NCI-H510A treated with DMSO at 0.1 percent for 48 hours (cell line): ENCODE data around the gene TKTL2.

Experiments used
- DNase-seq: peaks from one replicate; lab custom pipeline; 2025; lab: John Stamatoyannopoulos, UW

The TKTL2 gene, protein sequence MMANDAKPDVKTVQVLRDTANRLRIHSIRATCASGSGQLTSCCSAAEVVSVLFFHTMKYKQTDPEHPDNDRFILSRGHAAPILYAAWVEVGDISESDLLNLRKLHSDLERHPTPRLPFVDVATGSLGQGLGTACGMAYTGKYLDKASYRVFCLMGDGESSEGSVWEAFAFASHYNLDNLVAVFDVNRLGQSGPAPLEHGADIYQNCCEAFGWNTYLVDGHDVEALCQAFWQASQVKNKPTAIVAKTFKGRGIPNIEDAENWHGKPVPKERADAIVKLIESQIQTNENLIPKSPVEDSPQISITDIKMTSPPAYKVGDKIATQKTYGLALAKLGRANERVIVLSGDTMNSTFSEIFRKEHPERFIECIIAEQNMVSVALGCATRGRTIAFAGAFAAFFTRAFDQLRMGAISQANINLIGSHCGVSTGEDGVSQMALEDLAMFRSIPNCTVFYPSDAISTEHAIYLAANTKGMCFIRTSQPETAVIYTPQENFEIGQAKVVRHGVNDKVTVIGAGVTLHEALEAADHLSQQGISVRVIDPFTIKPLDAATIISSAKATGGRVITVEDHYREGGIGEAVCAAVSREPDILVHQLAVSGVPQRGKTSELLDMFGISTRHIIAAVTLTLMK

DNA sequence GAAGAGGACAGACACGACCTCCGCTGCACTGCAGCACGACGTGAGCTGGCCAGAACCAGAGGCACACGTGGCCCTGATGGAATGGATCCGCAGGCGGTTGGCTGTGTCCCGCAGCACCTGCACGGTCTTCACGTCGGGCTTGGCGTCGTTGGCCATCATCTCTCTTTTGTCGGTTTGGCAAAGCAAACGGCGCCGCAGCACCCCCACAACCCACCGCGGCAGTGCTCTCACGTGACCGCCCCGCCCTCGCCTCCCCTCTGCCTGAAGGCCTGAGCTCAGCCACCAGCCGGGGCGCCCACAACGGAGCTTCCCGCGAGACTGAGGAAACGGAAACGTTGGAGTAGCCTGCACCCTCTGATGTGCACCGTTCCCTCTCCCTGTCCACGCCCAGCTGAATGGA lies at the start of gene TKTL2:
Gene TKTL2 (minus strand): TSS at position 179 of the 400 bp plus-strand sequence. CDS start 20 bp downstream, at position 159.
- no peak for DNase-seq

DNA sequence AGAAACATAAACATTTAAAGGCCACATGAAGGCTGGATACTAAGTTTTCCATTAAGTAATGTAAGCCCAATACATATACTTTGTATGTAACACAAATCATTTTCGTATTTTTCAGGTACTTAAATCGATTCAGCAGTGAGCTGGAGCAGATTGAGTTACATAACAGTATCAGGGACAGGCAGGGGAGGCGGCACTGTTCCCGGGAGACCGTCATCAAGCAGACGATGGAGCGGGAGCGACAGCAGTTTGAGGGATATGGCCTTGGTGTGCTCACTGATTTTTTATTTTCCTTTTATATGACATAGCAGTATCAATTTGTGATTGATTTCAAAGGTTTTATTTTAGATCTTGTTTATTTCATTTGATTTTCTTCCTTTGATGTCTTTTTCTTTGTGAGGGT lies 41.6 kb upstream of the TKTL2 start:
- DNase-seq, result no peak

DNA sequence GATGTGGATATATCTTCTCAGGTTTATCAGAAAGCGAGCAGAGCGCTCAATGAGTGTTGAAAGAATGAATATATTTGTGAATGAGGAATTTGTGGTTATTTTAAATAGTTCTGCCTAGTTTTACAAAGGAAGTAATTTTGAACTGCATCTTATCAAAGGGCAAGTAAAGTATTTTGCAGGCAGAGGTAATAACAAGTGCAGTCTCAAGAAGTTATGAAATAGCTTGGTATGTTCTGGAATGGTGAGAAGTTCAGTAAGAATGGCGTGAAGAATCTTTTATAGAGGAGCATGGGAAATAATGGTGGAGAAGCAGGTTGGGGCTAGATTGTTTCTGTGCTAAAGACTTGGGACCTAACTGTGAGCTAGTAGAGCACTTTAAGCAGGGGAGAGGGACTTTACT lies 31.8 kb upstream of the TKTL2 start:
- no peak for DNase-seq

DNA sequence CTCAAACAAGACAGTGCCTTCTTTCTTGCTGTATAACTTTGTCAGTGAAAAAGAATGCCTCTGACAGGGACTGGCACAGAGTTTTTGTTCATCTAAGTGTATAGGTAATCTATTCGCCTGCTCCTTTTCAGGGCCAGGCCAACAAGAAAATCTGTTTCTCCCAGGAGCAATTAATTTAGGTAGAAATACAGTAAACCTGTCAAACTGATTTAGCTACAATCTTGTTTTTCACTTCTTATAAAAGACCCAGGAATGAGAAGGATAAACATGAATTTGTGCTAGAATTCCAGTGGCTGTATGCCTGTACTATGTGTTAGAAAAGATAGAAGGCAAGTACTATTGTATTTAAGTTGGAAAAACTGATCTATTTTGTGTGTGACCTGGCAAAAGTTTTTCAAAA lies 27.0 kb upstream of the TKTL2 start:
- DNase-seq, result no peak

DNA sequence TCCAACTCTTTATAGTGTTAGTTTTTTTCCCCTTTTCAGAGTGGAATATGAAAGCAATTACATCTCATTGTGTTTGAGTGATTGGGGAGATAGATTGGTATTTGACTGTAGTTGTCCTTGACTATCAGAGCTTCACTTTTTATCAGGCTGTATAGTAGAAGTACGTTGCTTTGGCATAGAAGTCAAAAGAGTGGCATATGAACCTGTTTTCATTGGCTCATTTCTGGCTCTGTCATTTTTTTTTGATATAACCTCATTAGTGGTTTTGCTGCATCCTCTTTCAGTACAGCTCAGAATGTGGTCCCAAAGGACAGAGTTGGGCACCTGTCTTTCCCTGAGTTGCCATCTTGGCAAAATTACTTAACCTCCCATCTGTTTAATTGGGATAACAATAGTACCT lies 22.3 kb upstream of the TKTL2 start:
- DNase-seq, result peak; percentile 1

DNA sequence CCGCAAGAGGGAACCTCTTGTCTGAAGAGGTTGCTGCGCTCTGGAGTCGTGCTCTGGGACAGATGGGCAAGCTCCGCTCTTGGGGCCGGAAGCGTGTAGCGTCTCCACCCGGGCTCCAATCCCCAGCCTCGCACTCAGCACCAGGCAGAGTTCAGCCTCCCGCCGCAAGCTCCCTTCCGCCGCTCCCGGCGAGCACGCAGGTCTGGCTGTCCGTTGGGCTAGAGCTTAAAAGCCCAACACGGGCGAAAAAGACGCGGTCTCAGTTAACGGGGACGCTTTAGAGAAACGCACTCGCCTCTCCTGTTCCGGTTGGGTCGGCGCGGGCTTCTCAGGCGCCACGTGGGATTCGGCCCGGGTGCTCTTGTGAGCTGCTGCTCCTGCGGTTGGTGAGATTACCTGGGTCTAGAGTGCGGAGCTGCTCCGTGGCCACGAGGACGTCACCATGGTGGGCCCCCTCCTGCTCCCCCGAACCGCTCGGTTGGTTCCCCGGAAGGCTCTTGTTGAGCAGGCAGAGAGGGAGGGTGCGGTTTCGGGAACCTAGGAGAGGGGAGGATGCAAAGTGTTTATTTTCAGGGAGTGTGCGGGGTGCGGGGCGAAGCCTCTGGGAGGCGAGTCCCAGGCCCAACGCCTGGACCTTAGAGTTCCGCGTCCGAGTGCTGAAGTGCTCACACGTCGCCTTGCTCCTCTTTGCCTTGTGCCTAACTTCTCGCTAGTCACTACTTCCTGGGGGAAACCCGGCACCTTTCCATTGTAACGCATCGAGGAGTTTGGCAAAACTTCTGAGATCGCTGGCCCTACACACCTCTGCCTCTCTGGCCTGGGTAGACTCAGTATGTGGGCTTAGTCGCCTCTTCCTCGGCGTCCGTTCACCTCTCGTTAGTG lies 21.0 kb upstream of the TKTL2 start, which contains the start of gene TMA16:
Gene TMA16 (plus strand): TSS at position 331 of the 882 bp plus-strand sequence. CDS start 112 bp downstream, at position 443.
- peak; percentile 71 for DNase-seq

DNA sequence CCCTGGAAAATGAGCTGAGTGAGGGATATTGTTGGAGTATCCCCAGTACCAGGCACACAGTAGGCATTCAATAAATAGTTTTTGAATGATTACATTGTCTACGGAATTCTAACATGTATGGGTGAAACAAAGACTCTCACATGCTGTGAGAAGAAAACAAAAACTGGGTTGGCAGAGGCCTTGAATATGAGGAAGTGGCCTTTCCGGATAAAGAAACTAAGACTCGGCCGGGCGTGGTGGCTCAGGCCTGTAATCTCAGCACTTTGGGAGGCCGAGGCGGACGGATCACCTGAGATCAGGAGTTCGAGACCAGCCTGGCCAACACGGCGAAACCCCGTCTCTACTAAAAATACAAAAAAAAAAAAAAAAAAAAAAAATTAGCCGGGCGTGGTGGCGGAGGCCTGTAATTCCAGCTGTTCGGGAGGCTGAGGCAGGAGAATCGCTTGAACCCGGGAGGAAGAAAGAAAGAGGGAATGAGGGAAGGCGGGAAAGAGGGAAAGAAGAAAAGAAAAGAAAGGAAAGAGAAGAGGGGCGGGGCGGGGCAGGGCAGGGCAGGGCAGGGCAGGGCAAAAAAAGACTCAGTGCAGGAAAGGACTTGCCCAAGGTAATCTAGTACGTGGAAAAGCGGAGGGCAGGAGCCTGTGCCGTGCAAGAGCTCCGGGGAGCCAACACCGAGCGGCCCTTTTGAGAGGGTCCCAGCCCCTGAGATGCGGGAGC lies 20.2 kb upstream of the TKTL2 start:
- no peak for DNase-seq

DNA sequence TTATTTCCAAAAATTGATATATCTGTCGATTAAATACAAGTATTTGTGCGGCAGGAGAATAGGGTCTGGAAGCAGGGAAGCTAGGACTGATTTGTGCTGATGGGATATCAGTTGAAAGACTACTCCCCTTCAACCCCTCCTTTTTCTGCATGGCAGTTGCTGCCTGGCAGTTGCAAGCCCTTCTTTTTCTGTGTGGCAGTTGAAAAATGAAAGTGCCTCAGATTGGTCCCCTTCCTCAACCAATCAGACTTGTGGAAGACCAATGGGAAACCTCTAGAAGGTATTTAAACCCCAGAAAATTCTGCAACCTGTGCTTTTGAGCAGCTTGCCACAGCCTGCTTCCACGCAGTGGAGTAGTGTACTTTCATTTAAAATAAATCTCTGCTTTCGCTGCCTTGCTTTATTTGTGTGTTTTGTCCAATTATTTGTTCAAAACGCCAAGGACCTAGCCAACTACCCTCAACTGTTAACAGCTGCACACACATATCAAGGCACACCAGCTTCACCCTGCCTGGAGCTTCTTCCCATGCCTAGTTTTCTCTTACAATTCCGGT lies 19.5 kb upstream of the TKTL2 start:
- DNase-seq, result no peak

DNA sequence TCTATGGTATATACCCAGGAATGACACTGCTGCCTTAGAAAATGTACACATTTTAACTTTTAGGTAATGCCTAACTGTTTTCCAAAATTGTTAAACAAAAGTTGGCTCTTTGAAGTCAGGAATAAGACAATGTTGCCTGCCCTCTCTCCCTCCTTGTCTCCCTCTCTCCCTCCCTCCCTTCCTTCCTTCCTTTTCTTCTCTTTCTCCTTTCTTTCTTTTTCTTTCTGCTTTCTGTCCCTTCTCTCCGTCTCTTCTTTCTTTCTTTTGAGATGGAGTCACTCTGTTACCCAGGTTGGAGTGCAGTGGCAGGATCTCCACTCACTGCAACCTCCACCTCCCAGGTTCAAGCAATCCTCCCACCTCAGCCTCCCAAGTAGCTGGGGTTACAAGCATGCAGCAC lies 16.4 kb upstream of the TKTL2 start:
- DNase-seq, result no peak

DNA sequence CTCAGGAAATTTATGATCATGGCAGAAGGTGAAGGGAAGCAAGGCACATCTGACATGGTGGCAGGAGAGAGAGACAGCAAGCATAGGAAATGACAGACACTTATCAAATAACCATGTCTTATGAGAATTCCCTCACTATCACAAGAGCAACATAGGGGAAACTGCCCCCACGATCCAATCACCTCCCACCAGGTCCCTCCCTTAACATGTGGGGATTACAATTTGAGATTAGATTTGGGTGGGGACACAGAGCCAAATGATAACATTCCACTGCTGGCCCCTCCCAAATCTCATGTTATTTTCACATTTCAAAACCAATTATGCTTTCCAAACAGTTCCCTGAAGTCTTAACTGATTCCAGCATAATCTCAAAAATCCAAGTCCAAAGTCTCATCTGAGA lies 12.8 kb upstream of the TKTL2 start:
- no peak for DNase-seq

DNA sequence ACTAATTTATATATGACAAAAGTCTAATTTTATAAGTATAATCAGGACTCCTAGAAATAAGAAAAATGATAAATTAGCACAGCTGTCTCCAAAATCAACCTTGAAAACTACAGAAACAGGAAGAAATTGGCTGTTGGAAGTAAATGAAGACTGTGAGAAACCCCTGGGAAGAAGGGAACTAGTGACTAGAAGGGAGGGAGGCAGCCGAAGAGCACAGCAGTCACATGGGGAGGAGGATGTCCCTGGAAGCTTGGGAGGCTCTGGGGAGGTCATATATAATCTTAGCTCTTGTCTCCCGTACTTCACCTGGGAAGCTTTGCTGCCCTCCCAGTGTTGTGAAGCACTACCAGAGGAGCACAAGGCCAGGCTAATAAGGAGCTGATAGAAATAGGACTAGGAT lies 12.0 kb upstream of the TKTL2 start:
- no peak for DNase-seq

DNA sequence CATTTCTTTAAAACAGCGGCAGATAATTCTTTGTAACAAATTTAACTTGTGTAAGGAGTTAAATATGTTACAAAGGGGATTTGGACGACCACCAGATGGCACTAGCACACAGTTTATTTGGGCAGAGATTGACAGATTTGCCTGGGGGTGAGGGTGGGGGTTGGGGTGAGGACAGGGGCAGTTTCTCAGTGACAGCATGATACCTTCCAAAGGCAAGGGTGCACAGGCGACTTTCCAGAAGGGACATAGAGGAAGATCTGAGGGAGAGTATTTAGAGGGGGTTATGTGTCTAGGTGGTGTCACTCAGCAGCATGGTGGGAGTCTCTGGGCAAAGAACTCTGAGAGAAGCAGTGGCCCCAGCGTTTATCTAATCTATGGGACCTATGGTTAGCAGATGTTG lies 11.4 kb upstream of the TKTL2 start:
- DNase-seq, result no peak

DNA sequence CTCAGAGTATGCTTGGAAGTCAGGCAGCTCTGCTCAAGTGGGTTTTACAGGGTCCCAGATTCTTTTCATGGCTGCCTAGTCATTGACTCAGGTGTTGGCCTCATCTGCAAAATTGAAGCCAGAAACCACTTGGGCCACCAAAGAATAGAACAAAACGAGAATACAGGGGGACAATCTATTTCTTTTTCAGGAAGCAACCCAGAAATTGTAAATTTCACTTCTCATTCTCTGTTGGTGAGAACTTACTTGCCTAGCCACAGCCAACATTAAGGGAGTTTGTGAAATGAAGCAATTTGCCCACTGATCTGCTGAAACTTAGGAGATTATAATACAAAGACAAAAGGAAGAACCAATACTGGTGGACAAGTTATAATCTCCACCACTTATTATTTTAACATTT lies 8.6 kb upstream of the TKTL2 start:
- no peak for DNase-seq

DNA sequence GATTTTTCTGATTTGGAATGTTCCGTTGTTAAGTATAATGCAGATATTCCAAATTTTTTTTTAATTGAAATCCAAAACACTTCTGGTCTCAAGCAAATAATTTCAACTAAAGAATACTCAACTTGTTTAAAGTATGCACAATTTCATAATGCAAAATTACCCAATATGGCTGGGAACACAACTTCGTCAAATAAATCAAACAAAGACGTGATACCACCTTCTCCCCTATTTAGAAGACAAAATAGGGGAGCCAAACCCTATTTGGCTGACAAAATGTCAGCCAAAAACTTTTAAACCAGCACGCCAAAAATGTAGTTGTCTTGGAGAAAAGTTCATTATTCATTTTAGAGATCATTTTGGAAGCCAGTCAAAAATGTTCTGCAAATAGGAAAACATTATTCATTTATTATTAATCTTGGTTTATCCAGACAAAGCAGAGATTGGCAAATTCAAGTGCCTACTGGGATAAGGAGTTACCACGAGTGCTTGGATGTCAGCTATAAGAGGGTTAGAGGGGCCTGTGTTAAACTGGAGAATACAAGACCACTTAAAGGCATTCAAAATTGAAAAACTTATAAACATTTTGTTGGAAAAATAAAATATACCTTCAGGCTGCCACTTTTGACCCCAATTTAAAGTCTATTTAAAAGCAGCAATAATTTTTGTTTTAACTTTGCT lies 3.3 kb upstream of the TKTL2 start:
- no peak for DNase-seq

DNA sequence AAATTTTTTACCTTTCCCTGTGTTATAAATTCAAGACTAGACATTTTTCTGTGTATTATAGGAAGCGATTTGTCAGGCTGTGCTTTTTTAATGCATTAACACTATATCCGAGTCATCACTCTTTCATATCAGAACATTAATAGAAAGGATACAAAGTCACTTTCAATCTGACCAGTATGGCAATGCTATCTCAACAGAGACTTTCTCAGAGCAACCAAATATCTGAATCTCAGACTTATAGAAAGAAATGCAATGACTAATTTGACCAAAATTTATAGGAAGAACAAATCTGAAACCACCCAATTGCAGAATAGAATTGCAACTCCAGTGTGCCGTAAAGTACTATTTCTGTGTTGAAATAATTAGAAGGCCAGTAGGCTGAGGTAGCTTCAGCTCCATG lies 473 bp upstream of the TKTL2 start:
- no peak for DNase-seq

DNA sequence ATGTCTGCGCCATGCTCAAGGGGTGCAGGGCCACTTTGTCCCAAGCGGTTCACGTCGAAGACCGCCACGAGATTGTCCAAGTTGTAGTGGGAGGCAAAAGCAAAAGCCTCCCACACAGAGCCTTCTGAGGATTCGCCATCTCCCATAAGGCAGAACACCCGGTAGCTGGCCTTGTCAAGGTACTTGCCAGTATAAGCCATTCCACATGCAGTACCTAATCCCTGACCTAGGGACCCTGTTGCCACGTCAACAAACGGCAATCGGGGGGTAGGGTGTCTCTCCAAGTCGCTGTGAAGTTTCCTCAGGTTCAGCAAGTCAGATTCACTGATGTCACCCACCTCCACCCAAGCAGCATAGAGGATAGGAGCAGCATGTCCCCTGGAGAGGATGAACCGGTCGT lies 424 bp downstream of the TKTL2 start:
- DNase-seq, result no peak

DNA sequence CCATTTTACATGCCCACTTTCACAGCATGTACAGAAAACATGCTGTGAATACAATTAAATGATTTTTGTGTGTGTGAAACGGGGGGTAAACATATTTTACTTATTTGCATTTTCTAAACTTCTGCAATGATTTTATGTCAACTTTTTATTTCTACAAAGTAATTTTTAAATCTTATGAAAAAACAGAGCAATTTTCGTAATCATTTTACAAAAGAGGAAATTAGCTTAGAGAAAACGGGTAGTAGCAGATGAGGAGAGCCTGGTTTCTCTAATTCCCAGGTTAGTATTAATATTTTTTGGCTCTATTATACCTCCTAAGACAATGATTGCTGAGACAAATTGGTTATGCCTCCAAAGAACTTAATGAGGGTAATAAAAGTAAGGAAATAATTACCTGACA lies 3.2 kb downstream of the TKTL2 start:
- no peak for DNase-seq

DNA sequence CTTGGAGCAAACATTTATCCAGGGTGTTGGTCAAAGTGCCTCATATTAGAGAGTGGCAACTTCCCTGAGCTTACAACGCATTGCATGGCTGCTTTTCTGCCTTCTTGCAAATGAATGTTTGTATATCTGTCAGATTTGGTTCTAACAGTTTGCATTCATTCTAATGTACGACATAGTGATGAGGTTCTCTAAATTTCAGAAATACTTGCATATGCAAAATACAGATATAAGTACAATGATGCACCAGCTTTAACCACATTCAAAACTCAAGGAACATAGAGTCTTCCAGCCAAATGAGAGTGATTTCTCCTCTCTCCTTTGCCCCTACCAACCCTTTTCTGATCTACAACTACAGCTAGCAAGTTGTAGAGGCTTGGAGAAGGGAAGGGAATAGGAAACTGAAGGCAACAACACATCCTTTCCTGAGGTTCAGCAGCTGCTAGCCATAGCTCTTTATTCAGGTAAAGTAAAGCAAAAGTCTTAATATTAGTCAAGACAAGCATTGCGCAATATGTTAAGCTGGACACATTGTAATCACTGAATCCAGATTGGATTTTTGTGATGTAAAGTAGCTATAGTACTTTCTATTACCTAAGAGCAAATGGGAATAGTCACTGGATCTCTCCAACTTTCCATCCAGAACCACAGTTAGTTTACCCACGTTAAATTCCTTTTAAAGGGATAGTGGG lies 6.3 kb downstream of the TKTL2 start:
- no peak for DNase-seq

DNA sequence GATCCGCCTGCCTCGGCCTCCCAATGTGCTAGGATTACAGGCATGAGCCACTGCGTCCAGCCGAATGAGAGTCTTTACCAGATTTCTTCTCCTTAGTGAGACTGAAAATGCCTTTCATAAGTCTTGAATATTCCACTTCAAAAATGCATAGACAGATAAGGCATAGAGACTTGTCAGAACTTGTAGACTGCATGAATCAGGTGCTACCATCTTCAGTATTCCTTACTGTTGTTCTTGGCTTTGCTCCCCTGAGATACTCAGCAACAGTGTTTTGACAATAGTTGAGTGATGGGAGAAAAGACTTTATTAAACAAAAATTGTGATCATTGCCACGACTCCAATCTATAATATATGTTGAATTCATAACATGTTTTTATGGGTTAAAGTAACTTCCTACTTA lies 11.0 kb downstream of the TKTL2 start:
- DNase-seq, result no peak

DNA sequence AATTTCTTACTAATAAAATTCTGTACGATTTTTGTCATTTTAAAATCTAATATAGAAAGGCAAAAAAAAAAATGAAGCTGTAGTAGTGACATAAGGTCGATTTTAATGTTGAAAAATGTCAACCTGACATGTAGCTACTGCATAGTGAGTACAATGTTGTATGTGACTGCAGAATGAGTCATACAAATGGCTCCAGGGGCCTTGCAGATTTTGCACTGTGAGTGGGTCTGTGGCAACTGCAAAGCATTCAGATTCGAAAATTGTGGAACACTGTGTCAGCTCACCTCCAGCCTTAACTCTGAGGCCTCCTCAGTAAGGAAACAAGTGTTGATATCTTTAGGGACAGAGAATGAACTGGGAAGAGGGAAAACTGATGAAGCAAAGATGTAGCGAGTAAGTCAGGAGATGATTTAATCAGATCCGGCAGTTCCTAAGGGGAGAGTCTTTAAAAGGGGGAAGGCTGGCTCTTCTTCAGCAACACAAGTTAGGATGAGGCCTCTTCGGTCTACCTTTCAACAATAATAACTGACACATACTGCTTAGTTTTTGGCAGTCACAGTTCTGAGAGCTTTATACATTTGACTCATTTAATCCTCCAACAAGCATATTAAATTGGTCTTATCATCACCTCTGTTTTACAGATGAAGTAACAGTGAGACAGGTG lies 24.9 kb downstream of the TKTL2 start:
- DNase-seq, result no peak
